Body of pancreas (tissue), 4 donors: ENCODE data around the gene E4F1. TPM values are rescaled to one million over a fixed set of nuclear protein-coding genes. Genes with fewer than 3 reads are reported as not detected.

ENCODE experiments used
- ATAC-seq: fragments of 150-250 bp; one replicate; pipeline ENCODE4 v1.9.1; 2016
- DNase-seq, 4 donors: peaks; one replicate each; pipeline ENCODE4 v3.0.0-alpha.2; 2019
- H3K27ac ChIP-seq, 4 donors: fragments of 200-600 bp; sonication (generic); 1 replicate in 3 of 4; 2 replicates in 1 of 4; pipeline versions ENCODE4 v1.5.1 to v1.6.1; 2016 to 2019; ENCODE audit warnings: mild to moderate bottlenecking in 1 of 4, mixed read lengths in 1 of 4, moderate library complexity in 1 of 4
- H3K27me3 ChIP-seq, 2 donors: fragments of 200-600 bp; sonication (generic); one replicate each; pipeline ENCODE4 v1.6.0; 2016; ENCODE audit warnings: mild to moderate bottlenecking in 1 of 2
- H3K36me3 ChIP-seq, 2 donors: fragments of 200-600 bp; sonication (generic); replicated peaks in 1 of 2; 2 replicates each; pipeline ENCODE4 v1.5.1; 2016; ENCODE audit warnings: low read depth in 2 of 2; ENCODE audit not compliant: insufficient read depth in 1 of 2
- H3K4me1 ChIP-seq: fragments of 200-600 bp; sonication (generic); one replicate; pipeline ENCODE4 v1.6.0; 2016
- H3K4me3 ChIP-seq, 2 donors: fragments of 200-600 bp; sonication (generic); 1 replicate in 1 of 2; 2 replicates in 1 of 2; pipeline ENCODE4 v1.5.1; 2016 to 2019
- H3K9me3 ChIP-seq, 3 donors: fragments of 200-600 bp; sonication (generic); 1 replicate in 2 of 3; 2 replicates in 1 of 3; pipeline ENCODE4 v1.5.1; 2016
- POLR2A ChIP-seq, 3 donors: fragments of 450-650 bp; IDR thresholded peaks; one replicate each; pipeline ENCODE4 v1.6.1; 2016; ENCODE audit warnings: antibody characterized with exemption in 3 of 3, mild to moderate bottlenecking in 2 of 3
- WGBS, 2 donors: methylation state at CpG; one replicate each; pipeline ENCODE4 v1.1.5; 2017; 5-methylcytosine and 5-hydroxymethylcytosine counted together
- intact Hi-C: fragments of 100-400 bp; cut with DNase I; formaldehyde crosslinking; loops from one replicate; pipeline ENCODE4 v1.15.1; 2023
- total RNA-seq, 2 donors: library from RNA; depleted of rRNA; stranded (reverse); fragments of >200 nt; gene quantifications; one replicate each; pipeline ENCODE4 v1.1.0, GENCODE V29; 2016
- TF ChIP-seq, protein P1 (sequence below), 7 experiments: fragments of 450-650 bp in 4 of 7; fragments of 200-600 bp in 3 of 7; sonication (generic) in 3 of 7; IDR thresholded peaks; one replicate each; pipeline ENCODE4 v1.5.1; 2016 to 2019; ENCODE audit warnings: antibody characterized with exemption in 7 of 7

The E4F1 gene
- total RNA-seq, 2 donors from 2014 or later, result 22.3 to 48.1 TPM

DNA sequence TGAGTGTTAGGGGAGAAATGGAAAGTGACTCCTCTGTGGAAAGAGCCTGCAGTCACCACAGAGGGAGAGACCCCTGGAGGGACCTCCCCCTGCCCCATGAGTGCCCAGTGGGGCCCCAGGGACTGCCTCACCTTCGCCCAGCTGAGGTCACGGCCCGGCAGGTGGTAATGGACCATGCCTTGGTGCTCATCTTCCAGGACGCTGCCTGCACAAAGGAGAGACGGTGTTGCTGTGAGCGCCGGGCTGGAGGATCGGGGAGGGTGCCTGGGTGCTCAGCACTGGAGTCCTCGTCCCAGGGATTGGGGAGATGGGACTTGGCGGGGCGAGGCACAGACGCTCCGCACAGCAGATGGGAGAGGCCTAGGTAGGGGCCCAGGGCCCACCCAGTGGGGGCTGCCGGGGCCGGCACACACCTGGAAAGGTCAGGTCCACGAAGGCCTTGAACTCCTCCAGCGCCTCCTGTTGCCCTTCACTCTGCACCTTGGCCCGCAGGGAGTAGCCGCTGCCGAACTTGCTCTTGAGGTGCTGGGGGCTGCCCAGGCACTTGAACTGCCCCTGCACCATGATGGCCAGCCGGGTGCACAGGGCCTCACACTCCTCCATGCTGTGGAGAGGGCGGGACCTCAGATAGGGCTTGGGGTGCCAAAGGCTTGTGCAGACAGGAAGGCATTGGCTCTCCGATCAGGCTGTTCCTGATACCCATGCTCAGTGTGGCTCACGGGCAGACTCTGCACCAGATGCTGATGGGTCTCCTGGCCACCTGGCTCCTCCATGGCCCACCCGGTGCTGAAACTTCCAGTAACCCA is 54.3 kb downstream of the E4F1 start:
- Histone ChIP-seq H3K4me3 (no peak overlapping the region), H3K27ac (no peak overlapping the region), H3K36me3 (no peaks in the 10 kb centered on the region), H3K9me3 (no peaks in the 10 kb centered on the region), H3K27me3 (no peaks in the 10 kb centered on the region), H3K4me1 (no peaks in the 10 kb centered on the region)
- ATAC-seq, result no peak
- TF ChIP-seq, protein P1, sequence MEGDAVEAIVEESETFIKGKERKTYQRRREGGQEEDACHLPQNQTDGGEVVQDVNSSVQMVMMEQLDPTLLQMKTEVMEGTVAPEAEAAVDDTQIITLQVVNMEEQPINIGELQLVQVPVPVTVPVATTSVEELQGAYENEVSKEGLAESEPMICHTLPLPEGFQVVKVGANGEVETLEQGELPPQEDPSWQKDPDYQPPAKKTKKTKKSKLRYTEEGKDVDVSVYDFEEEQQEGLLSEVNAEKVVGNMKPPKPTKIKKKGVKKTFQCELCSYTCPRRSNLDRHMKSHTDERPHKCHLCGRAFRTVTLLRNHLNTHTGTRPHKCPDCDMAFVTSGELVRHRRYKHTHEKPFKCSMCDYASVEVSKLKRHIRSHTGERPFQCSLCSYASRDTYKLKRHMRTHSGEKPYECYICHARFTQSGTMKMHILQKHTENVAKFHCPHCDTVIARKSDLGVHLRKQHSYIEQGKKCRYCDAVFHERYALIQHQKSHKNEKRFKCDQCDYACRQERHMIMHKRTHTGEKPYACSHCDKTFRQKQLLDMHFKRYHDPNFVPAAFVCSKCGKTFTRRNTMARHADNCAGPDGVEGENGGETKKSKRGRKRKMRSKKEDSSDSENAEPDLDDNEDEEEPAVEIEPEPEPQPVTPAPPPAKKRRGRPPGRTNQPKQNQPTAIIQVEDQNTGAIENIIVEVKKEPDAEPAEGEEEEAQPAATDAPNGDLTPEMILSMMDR (IDR thresholded peaks at IDR 0.05), result no peak
- no peak for TF ChIP-seq POLR2A (IDR thresholded peaks at IDR 0.05)
- DNase-seq, result no peak
- intact Hi-C loops, result no loop called here
- 89 to 94% methylated on average over 14 to 25 of the region's 25 CpGs for WGBS, 2 donors

DNA sequence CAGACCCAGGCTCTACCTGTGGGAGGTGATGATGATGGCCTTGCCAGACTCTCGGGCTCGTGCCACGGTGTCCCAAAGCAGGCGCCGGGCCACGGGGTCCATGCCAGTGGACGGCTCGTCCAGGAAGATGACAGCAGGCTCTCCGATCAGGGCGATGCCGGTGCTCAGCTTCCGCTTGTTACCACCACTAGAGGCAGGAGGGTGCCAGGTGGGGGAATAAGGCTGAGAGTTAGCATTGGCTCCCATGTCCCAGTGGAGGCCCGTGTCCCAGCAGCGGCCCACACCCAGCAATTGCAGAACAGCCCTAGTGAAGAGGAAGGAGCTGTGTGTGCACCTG is 54.8 kb downstream of the E4F1 start:
- Histone ChIP-seq H3K9me3 (no peaks in the 10 kb centered on the region), H3K27me3 (no peaks in the 10 kb centered on the region), H3K4me1 (no peaks in the 10 kb centered on the region), H3K27ac (no peak overlapping the region), H3K4me3 (no peak overlapping the region), H3K36me3 (no peaks in the 10 kb centered on the region)
- intact Hi-C loops, result no loop called here
- WGBS, 2 donors, result 84 to 88% methylated on average over 8 to 13 of the region's 14 CpGs
- no peak for DNase-seq
- no peak for ATAC-seq
- no peak for TF ChIP-seq POLR2A (IDR thresholded peaks at IDR 0.05)
- TF ChIP-seq, protein P1 (IDR thresholded peaks at IDR 0.05), result no peak

DNA sequence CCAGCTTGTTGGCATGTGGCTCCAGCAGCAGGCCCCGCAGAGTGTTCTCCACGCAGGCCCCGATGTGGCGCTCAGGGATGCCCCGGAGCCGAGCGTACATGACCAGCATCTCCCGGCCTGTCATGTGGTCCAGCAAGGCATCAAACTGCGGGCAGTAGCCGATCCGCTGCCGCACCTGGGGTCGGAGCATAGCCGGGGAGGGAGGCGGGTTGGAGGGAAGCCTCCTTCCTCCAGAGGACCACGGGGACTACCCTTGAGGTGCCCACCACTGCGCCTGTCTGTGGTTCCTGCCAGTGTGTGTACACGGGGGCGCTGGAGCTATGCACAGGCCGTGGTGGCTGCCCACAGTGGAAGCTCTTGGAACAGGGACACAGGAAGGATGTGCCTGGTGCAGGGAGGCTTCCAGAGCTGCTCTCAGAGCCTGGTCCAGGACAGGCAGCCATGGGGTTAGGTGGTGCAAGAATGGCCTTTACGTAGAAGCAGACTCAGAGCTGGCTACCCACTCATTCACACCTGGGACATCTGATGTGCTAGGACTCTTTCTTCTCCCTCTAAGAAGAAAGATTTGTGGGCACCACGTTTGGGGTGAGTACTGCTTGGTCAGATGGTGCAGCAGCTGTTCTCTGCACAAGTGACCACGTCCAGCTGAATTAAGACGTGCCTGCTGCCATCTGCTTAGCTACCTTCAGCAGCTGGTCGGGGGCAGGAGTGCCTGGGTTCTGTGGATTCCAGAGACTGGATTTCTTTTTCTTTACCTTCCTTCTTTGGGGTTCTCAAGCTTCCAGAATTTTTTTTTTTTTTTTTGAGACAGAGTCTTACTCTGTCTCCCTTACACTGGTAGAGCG is 55.8 kb downstream of the E4F1 start:
- TF ChIP-seq, protein P1 (IDR thresholded peaks at IDR 0.05), result no peak
- TF ChIP-seq POLR2A (IDR thresholded peaks at IDR 0.05), result no peak
- intact Hi-C loops, result no loop called here
- DNase-seq, result no peak
- H3K4me3 ChIP-seq, result no peak overlapping the region
- no peaks in the 10 kb centered on the region for H3K27me3 ChIP-seq
- 77 to 87% methylated on average over 7 to 26 of the region's 26 CpGs for WGBS, 2 donors
- no peak for ATAC-seq
- H3K9me3 ChIP-seq, result no peaks in the 10 kb centered on the region
- no peak overlapping the region for H3K27ac ChIP-seq
- H3K36me3 ChIP-seq, result peaks cover 0 to under 1% of the 10 kb centered on the region in 2 donors
- H3K4me1 ChIP-seq, result no peaks in the 10 kb centered on the region

DNA sequence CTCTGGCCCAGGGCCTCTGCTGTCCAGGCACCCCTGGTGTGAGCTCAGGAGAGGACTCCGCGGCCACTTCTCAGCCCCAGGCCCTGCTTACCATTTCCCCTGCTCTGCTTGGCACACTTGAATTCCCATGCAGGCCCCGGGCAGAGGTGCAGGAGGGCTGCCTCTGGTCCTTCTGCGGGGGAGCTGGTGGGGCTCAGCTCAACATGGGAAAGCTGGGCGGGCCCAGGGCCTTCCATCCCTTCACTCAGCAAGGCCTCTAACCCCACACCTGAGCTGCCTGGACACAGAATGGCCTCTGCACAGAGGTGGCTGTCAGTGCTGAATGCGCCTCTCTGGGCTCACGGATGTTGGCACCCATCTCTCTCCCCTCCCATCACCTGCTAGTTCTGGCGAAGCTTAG is 57.1 kb downstream of the E4F1 start:
- Histone ChIP-seq H3K27ac (no peak overlapping the region), H3K4me1 (no peaks in the 10 kb centered on the region), H3K9me3 (no peaks in the 10 kb centered on the region), H3K4me3 (no peak overlapping the region), H3K27me3 (no peaks in the 10 kb centered on the region), H3K36me3 (peaks cover 0 to 3% of the 10 kb centered on the region in 2 donors)
- ATAC-seq (no peak), DNase-seq (no peak)
- WGBS, 2 donors, result 95% methylated on average over 8 of the region's 8 CpGs; no CpG with 5 or more reads in 1 of the 2 donors
- intact Hi-C loops, result no loop called here
- TF ChIP-seq, protein P1 (IDR thresholded peaks at IDR 0.05), result no peak
- no peak for TF ChIP-seq POLR2A (IDR thresholded peaks at IDR 0.05)
